ENCODE results near the gene CPEB3.
"Not testable (repeated sequence)": the region's sequence is repeated elsewhere in the genome, so short reads cannot be mapped to it uniquely, and the experiment has no call there.

The CPEB3 gene

GRCh38 chr10:92267343-92267742 lies 23.5 kb downstream of the CPEB3 start:
- DNase-seq (ENCODE audit: low read depth) = no peak

DNA sequence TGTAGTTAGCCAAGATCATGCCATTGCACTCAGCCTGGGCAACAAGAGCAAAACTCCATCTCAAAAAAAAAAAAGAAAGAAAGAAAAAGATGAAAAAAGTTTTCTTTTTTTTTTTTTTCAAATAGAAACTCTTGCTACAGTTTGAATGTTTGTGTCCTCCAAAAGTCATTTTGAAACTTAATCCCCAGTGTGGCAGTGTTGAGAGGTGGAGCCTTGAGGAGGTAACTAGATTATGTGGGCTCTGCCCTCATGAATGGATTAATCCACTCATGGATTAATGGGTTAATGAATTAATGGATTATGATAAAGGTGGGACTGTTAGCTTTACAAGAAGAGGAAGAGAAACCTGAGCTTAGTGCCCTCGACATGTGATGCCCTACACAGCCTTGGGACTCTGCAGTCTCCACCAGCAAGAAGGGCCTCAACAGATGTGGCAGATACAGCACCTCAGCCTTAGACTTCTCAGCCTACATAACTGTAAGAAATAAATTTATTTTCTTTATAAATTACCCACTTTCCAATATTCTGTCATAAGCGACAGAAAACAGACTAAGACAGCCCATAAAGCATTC lies 25.1 kb downstream of the CPEB3 start:
- no peak for DNase-seq (ENCODE audit: low read depth)

- DNase-seq (ENCODE audit: low read depth) = no peak
Measured at GRCh38 chr10:92264249-92264648, 26.6 kb downstream of the CPEB3 start.

- no peak for DNase-seq (ENCODE audit: low read depth)
Measured at GRCh38 chr10:92263396-92263795, 27.5 kb downstream of the CPEB3 start.

- DNase-seq (ENCODE audit: low read depth) = no peak
Measured at GRCh38 chr10:92248566-92248965, 42.3 kb downstream of the CPEB3 start.

GRCh38 chr10:92244796-92245195 lies 46.1 kb downstream of the CPEB3 start:
- DNase-seq (ENCODE audit: low read depth) = no peak

GRCh38 chr10:92242910-92243671 lies 47.8 kb downstream of the CPEB3 start:
- DNase-seq (ENCODE audit: low read depth) = no peak

GRCh38 chr10:92242380-92242779 lies 48.5 kb downstream of the CPEB3 start:
- DNase-seq (ENCODE audit: low read depth) = no peak

DNA sequence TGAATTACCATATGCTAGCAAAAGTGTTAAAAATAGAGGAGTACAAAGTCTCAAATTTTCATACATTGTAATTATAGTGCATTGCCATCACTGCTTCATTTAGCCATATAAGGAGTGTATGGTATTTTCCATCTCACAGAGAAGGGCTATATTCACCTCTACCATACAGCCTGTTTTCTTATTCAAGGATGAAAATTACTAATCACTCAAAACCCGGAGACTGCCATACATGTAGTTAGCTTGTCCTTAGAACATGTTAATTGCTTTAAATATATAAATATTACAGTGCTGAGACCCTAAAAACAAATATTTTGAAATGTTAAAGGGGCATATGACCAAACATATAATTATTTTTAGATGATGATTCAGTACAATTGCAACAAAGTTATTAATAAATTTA lies 49.4 kb downstream of the CPEB3 start:
- no peak for DNase-seq (ENCODE audit: low read depth)

DNA sequence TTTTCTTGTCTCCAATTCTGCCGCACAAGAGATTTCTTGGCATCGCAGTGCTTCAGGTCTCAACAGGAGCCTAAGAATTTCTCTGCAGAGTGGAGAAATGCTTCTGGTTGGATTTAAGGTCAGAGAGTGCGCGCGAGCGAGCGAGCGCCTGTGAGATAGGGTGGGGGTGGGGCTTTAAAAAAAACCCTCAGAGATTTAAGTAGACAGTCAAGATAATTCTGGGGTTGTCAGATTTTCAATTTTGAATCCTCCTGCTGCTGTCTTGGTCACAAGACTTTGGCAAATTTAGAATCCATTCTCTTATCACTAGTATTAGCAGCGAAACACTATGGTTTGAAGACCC lies 49.7 kb downstream of the CPEB3 start:
- no peak for DNase-seq (ENCODE audit: low read depth)

DNA sequence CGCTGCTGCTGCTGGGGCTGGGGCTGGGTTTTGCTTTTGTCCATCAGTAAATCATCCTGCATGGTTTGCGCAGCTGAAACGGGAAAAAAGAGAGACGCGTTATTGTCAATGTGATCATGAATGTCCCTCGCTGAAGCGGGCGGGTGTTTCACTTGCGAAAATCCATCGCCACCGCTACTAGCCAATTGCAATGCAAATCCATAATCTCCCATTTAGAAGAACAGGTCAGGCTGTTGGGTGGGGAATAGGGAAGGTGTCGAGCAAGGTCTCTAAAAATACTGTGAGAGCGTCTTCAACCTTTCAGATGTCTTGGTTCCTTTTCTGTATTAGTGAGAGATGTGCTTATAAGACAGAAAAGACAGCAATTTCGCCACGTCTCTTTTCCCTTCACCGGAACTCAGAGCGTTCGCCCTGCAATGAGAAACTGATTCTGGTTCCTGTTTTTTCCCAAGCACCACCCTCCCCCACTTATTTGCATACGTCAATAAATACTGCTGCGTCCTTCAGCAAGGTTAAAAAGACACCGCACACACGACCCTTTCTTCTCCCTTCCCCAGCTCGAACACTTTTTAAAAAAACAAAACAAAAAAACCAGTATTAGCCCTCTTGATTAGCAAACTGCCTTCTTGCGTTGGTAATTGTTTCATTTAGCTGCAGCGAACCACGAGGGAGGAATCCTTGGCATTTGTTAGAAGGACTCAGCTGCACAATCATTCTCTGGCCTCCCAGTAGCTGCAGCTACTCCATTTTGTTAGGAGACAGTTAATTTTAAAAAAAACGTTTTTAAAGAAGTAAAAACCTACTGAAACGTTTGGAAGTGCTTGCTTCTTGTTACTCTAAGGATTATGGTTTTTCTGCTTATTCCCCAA lies 50.4 kb downstream of the CPEB3 start:
- no peak for DNase-seq (ENCODE audit: low read depth)

- DNase-seq (ENCODE audit: low read depth) = no peak
Measured at GRCh38 chr10:92239600-92240288, 51.1 kb downstream of the CPEB3 start.

GRCh38 chr10:92239151-92239599 lies 51.7 kb downstream of the CPEB3 start:
- DNase-seq (ENCODE audit: low read depth) = no peak

GRCh38 chr10:92238586-92239098 lies 52.2 kb downstream of the CPEB3 start:
- no peak for DNase-seq (ENCODE audit: low read depth)

- no peak for DNase-seq (ENCODE audit: low read depth)
Measured at GRCh38 chr10:92238054-92238585, 52.8 kb downstream of the CPEB3 start.

GRCh38 chr10:92231196-92231595 lies 59.7 kb downstream of the CPEB3 start:
- DNase-seq (ENCODE audit: low read depth) = no peak

DNA sequence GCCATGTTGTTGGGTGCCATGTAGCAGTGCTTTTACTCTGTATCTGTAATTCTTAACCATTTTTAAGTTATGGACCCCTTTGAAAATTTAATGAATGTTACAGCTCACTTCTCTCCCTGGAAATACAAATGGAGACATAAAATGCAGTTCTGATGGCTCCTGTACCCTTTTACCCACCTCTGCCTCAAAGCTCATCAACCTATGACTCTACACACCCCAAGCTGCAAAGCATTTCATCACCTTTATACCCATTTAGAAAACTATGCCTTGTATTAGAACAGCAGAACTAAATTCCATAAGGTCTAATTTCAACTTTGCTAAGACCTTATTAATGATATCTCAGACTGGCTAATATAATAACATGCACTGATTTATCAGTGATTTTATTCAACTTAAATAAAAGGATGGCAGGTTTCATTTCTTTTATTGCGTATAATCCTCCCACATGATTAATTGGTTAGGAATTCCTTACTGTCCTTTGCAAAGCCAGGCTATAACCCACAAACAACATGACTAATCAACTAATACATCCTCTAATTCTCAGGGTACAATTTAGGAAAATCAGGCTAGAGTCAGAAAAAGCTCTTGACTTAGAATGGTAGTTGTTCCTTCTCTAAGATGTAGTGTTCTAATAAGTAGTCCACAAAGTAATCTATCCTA lies 68.1 kb downstream of the CPEB3 start:
- DNase-seq (ENCODE audit: low read depth) = no peak

DNA sequence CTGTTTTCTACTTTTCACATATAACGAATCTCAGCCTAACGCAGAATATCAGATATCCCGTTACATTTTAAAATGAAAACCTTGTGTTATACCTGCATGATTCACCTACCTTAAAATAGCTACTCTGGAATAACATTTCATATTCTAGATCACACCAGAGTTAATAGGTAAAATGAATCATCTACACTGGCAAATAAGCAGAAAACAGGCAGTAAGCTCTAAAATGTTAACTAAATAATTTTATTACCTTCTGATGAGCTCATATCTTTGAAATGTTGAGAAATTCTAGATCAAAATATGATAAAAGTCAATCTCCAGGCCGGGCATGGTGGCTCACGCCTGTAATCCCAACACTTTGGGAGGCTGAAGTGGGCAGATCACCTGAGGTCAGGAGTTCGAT lies 71.3 kb downstream of the CPEB3 start:
- DNase-seq (ENCODE audit: low read depth) = no peak

GRCh38 chr10:92218569-92218968 lies 72.3 kb downstream of the CPEB3 start:
- DNase-seq (ENCODE audit: low read depth) = no peak

DNA sequence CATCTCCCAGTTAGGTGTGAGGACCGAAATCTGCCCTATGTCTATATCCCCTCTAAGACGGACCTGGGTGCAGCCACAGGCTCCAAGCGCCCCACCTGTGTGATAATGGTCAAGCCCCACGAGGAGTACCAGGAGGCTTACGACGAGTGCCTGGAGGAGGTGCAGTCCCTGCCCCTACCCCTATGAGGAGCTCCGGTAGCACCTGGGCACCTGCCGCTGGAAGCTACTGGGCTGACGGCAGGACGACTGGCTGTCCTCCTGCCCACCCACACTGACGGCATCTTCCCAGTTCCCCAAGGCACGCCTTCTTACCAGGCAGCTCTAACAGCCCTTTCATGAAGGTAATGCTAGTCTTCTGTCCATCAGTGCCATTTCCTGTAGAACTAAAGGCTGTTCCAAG lies 74.3 kb downstream of the CPEB3 start:
- DNase-seq (ENCODE audit: low read depth) = not testable (repeated sequence)

- DNase-seq (ENCODE audit: low read depth) = not testable (repeated sequence)
Measured at GRCh38 chr10:92215222-92215621, 75.7 kb downstream of the CPEB3 start.
